HEK293 (cell line): ENCODE measurements around the gene TCAF1.
"Not testable (repeated sequence)": the region's sequence is repeated elsewhere in the genome, so short reads cannot be mapped to it uniquely, and the experiment has no call there.

Source experiments
- EGR2 ChIP-seq: fragments of 450-650 bp; formaldehyde crosslinking; IDR thresholded peaks from 2 replicates; pipeline ENCODE4 v1.5.1; 2016; ENCODE audit warnings: low read depth, missing biosample characterization, missing genetic modification characterization
- GLI2 ChIP-seq: fragments of 450-650 bp; formaldehyde crosslinking; IDR thresholded peaks from 2 replicates; pipeline ENCODE4; 2017; ENCODE audit warnings: missing biosample characterization, missing genetic modification characterization, low read depth, borderline replicate concordance
- HOXA7 ChIP-seq: sonication (generic); formaldehyde crosslinking; IDR thresholded peaks from 2 replicates; pipeline ENCODE4 v1.8.1; 2022; ENCODE audit warnings: missing genetic modification reagents, borderline replicate concordance
- MEIS1 ChIP-seq: sonication (generic); formaldehyde crosslinking; IDR thresholded peaks from 2 replicates; pipeline ENCODE4 v1.8.1; 2022; ENCODE audit warnings: missing genetic modification reagents, mild to moderate bottlenecking, borderline replicate concordance
- ZBTB17 ChIP-seq: fragments of 450-650 bp; formaldehyde crosslinking; IDR thresholded peaks from 2 replicates; pipeline ENCODE4 v1.5.1; 2016; ENCODE audit warnings: missing biosample characterization, missing genetic modification characterization
- ZFP3 ChIP-seq: fragments of 450-650 bp; formaldehyde crosslinking; IDR thresholded peaks from 2 replicates; pipeline ENCODE4 v1.5.1; 2016; ENCODE audit warnings: low read depth, missing biosample characterization, missing genetic modification characterization
- ZNF184 ChIP-seq: fragments of 450-650 bp; IDR thresholded peaks from 2 replicates; pipeline ENCODE4 v1.5.1; 2018; ENCODE audit warnings: missing biosample characterization, mild to moderate bottlenecking, missing genetic modification characterization
- ZNF2 ChIP-seq: fragments of 450-650 bp; formaldehyde crosslinking; IDR thresholded peaks from 2 replicates; pipeline ENCODE4 v1.5.1; 2016; ENCODE audit warnings: missing biosample characterization, missing genetic modification characterization
- ZNF274 ChIP-seq, 2 experiments: fragments of 200-500 bp in 1 of 2; fragments of 450-650 bp in 1 of 2; sonication (Bioruptor generic) in 1 of 2; formaldehyde crosslinking in 1 of 2; IDR thresholded peaks; 2 replicates each; pipeline versions ENCODE4 v1.5.1 to v1.6.1; 2014 to 2016; ENCODE audit warnings: borderline replicate concordance in 1 of 2, inconsistent platforms in 1 of 2, low read length in 1 of 2, missing biosample characterization in 1 of 2, missing genetic modification characterization in 1 of 2
- ZNF76 ChIP-seq: fragments of 450-650 bp; formaldehyde crosslinking; IDR thresholded peaks from 2 replicates; pipeline ENCODE4; 2016; ENCODE audit warnings: low read depth, missing biosample characterization, missing genetic modification characterization, borderline replicate concordance
- ZSCAN23 ChIP-seq: fragments of 450-650 bp; formaldehyde crosslinking; IDR thresholded peaks from 2 replicates; pipeline ENCODE4 v1.5.1; 2016; ENCODE audit warnings: missing biosample characterization, missing genetic modification characterization
- TF ChIP-seq, protein P1 (sequence below): fragments of 450-650 bp; formaldehyde crosslinking; IDR thresholded peaks from 2 replicates; pipeline ENCODE4 v1.5.1; 2016; ENCODE audit warnings: missing biosample characterization, missing genetic modification characterization
- TF ChIP-seq, protein P2 (sequence below): fragments of 450-650 bp; formaldehyde crosslinking; IDR thresholded peaks from 2 replicates; pipeline ENCODE4 v1.5.1; 2016; ENCODE audit warnings: missing biosample characterization, missing genetic modification characterization
- TF ChIP-seq, protein P3 (sequence below): IDR thresholded peaks from 2 replicates; pipeline ENCODE4 v1.6.1; 2011; ENCODE audit warnings: mild to moderate bottlenecking, low read depth, low read length, borderline replicate concordance

DNA sequence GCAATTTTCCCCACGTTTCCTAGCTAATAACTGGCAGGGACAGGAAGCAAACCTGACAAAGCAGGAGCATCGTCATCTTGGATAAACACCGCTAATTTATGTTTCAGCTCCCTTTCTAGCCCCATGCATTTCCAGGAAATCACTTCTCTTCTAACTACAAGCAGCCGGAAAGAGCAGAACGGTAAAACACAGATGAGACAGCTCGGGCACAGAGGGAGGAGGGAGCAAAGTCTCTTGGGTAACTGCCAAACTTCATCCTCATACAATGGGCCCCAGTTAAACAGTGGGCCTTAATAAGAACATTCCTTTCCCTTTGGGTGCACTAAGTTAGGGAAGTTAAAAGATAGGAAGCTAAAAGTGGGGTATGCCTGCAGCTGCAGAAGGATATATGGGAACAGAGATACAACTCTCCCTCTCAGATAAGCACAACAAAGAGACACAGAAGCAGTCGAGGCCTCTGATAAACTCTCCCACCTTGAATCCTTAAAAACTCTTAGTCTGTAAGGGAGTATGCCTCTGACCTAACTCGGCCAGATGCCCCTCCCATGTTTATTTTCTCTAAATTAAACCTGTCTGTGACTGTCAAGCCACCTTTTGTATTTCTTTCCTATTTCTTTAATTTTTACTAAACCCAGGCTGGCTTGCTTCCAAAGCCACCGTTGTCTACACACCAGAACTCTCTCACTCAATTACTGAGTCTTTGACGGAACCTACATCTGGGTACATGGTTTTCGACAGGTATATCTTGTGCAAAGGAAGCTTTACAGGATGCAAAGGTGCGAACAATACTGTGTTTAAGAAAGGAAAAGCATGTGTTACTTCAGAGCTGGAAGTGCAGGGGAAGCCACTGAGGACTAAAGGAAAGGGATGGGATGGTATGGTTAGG is 80.3 kb downstream of the TCAF1 start:
- not testable (repeated sequence) for TF ChIP-seq ZNF76 (tag by site-specific recombination); GLI2 (tag by site-specific recombination); ZNF2 (tag by site-specific recombination); ZNF274 (IDR thresholded peaks at IDR 0.05; ENCODE audit: low read length); ZNF274 (tag by site-specific recombination; IDR thresholded peaks at IDR 0.05; ENCODE audit: borderline replicate concordance); ZBTB17 (tag by site-specific recombination); MEIS1 (CRISPR knock-in tag); EGR2; ZNF184 (tag by site-specific recombination); ZFP3; ZSCAN23 (tag by site-specific recombination); HOXA7 (CRISPR knock-in tag)
- TF ChIP-seq, protein P1, sequence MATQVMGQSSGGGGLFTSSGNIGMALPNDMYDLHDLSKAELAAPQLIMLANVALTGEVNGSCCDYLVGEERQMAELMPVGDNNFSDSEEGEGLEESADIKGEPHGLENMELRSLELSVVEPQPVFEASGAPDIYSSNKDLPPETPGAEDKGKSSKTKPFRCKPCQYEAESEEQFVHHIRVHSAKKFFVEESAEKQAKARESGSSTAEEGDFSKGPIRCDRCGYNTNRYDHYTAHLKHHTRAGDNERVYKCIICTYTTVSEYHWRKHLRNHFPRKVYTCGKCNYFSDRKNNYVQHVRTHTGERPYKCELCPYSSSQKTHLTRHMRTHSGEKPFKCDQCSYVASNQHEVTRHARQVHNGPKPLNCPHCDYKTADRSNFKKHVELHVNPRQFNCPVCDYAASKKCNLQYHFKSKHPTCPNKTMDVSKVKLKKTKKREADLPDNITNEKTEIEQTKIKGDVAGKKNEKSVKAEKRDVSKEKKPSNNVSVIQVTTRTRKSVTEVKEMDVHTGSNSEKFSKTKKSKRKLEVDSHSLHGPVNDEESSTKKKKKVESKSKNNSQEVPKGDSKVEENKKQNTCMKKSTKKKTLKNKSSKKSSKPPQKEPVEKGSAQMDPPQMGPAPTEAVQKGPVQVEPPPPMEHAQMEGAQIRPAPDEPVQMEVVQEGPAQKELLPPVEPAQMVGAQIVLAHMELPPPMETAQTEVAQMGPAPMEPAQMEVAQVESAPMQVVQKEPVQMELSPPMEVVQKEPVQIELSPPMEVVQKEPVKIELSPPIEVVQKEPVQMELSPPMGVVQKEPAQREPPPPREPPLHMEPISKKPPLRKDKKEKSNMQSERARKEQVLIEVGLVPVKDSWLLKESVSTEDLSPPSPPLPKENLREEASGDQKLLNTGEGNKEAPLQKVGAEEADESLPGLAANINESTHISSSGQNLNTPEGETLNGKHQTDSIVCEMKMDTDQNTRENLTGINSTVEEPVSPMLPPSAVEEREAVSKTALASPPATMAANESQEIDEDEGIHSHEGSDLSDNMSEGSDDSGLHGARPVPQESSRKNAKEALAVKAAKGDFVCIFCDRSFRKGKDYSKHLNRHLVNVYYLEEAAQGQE (tag by site-specific recombination), result not testable (repeated sequence)
- TF ChIP-seq, protein P2, sequence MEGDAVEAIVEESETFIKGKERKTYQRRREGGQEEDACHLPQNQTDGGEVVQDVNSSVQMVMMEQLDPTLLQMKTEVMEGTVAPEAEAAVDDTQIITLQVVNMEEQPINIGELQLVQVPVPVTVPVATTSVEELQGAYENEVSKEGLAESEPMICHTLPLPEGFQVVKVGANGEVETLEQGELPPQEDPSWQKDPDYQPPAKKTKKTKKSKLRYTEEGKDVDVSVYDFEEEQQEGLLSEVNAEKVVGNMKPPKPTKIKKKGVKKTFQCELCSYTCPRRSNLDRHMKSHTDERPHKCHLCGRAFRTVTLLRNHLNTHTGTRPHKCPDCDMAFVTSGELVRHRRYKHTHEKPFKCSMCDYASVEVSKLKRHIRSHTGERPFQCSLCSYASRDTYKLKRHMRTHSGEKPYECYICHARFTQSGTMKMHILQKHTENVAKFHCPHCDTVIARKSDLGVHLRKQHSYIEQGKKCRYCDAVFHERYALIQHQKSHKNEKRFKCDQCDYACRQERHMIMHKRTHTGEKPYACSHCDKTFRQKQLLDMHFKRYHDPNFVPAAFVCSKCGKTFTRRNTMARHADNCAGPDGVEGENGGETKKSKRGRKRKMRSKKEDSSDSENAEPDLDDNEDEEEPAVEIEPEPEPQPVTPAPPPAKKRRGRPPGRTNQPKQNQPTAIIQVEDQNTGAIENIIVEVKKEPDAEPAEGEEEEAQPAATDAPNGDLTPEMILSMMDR, result not testable (repeated sequence)
- TF ChIP-seq, protein P3, sequence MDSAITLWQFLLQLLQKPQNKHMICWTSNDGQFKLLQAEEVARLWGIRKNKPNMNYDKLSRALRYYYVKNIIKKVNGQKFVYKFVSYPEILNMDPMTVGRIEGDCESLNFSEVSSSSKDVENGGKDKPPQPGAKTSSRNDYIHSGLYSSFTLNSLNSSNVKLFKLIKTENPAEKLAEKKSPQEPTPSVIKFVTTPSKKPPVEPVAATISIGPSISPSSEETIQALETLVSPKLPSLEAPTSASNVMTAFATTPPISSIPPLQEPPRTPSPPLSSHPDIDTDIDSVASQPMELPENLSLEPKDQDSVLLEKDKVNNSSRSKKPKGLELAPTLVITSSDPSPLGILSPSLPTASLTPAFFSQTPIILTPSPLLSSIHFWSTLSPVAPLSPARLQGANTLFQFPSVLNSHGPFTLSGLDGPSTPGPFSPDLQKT, result not testable (repeated sequence)
